HG02571 (cell line): ENCODE results near the gene ABLIM3.

Source experiments
- ATAC-seq: cut with Tn5 transposase; IDR thresholded peaks from one replicate; pipeline ENCODE4 v1.9.1; 2021; ENCODE audit warnings: mild to moderate bottlenecking, moderate library complexity; ENCODE audit not compliant: unreplicated experiment

The ABLIM3 gene

GRCh38 chr5:149141224-149141956 is at the start of gene ABLIM3:
TSS of gene ABLIM3 (plus strand) at chr5:149141493. CDS start at chr5:149142096, 603 bp downstream.
- peak; percentile 92 for ATAC-seq

- ATAC-seq, result no peak
These were observed 47.7 kb upstream of the ABLIM3 start for GRCh38 chr5:149093625-149094024.

- ATAC-seq, result no peak
These were observed 46.3 kb upstream of the ABLIM3 start for GRCh38 chr5:149094996-149095395.

GRCh38 chr5:149099920-149100319 is 41.4 kb upstream of the ABLIM3 start:
- no peak for ATAC-seq

- no peak for ATAC-seq
These were observed 41.0 kb upstream of the ABLIM3 start for GRCh38 chr5:149100331-149100730.

GRCh38 chr5:149108651-149109280 is 32.5 kb upstream of the ABLIM3 start:
- ATAC-seq, result no peak

GRCh38 chr5:149110406-149110805 is 30.9 kb upstream of the ABLIM3 start:
- no peak for ATAC-seq

- no peak for ATAC-seq
These were observed 27.6 kb upstream of the ABLIM3 start for GRCh38 chr5:149113669-149114068.

- no peak for ATAC-seq
These were observed 26.6 kb upstream of the ABLIM3 start for GRCh38 chr5:149114403-149115312.

GRCh38 chr5:149117970-149118369 is 23.3 kb upstream of the ABLIM3 start:
- peak; percentile 57 for ATAC-seq

GRCh38 chr5:149118463-149118862 is 22.8 kb upstream of the ABLIM3 start:
- ATAC-seq, result no peak

- ATAC-seq, result no peak
These were observed 20.1 kb upstream of the ABLIM3 start for GRCh38 chr5:149121145-149121544.

GRCh38 chr5:149123211-149123610 is 18.1 kb upstream of the ABLIM3 start:
- no peak for ATAC-seq

- no peak for ATAC-seq
These were observed 15.9 kb upstream of the ABLIM3 start for GRCh38 chr5:149125386-149125891.

GRCh38 chr5:149126906-149127305 is 14.4 kb upstream of the ABLIM3 start:
- ATAC-seq, result no peak

GRCh38 chr5:149127394-149127955 is 13.8 kb upstream of the ABLIM3 start:
- ATAC-seq, result no peak

GRCh38 chr5:149128023-149128875 is 13.0 kb upstream of the ABLIM3 start:
- ATAC-seq, result no peak

GRCh38 chr5:149129181-149129580 is 12.1 kb upstream of the ABLIM3 start:
- ATAC-seq, result no peak

GRCh38 chr5:149130121-149130914 is 11.0 kb upstream of the ABLIM3 start:
- no peak for ATAC-seq
